ENCODE data around the gene RYR2. TPM values are rescaled to one million over a fixed set of nuclear protein-coding genes. Genes with fewer than 3 reads are reported as not detected.

The RYR2 gene
- total and polyA plus RNA-seq, 9 of the 15 experiments (the other 6 are each of a cell fraction or from before 2014, with no cell fraction given), result 0.03 to 0.42 (median 0.14) TPM

DNA sequence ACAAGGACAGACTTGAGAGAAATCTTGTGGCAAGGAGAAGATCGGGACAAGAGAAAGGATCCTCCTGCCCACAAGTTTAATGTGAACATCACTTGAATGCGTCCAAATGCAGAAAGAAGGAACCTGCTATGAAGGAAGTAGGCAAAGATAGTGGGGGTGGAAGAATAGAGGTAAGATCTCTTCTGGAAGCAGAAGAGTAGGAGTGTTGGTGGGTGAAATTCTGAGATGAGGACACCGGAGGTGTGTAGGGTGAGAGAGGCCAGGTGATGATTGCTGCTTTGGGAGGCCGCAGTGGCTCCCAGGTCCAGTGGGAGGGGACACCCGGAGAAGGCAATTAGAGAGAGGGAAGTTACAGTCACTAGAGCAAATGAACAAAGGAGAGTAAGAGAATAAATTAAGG, 6.8 kb downstream of the RYR2 start:
- H3K79me2 ChIP-seq (ENCODE audit: control insufficient read depth, insufficient read depth, low read length), result no peaks in the 10 kb centered on the region
- no peaks in the 10 kb centered on the region for H3K4me1 ChIP-seq (replicated peaks in 1 of 2; ENCODE audit: control insufficient read depth in 2 of 2, insufficient read depth in 2 of 2, low read length in 2 of 2)
- ChIA-PET POLR2A (interaction anchor here (0.8 kb wide), 1 partner anchor 66 kb away, joined by 3 read pairs; no protein-coding TSS in a partner anchor), CTCF (ENCODE audit: low intra/inter-chr PET ratio) (no interaction called here)
- in situ Hi-C loops (cut with MboI), result no loop called here
- H3K4me2 ChIP-seq (ENCODE audit: insufficient read depth, low read length), result no peak overlapping the region
- no peak overlapping the region for H3K4me3 ChIP-seq
- no peaks in the 10 kb centered on the region for H3K36me3 ChIP-seq (ENCODE audit: control insufficient read depth, insufficient read depth, low read length)
- peaks cover 2 to 16% of the 10 kb centered on the region in 2 experiments for H3K27me3 ChIP-seq (ENCODE audit: control insufficient read depth in 2 of 2, insufficient read depth in 2 of 2, low read length in 2 of 2)
- ATAC-seq (no peak), DNase-seq (ENCODE audit: extremely low read depth in 1 of 4, low spot score in 3 of 4) (no peak), FAIRE-seq (no peak)
- H3K9ac ChIP-seq (ENCODE audit: insufficient read depth in 1 of 2, low read depth in 2 of 2, low read length in 2 of 2), result no peak overlapping the region
- no peaks in the 10 kb centered on the region for H3K9me3 ChIP-seq (replicated peaks; ENCODE audit: control insufficient read depth, insufficient read depth, low read depth, low read length)
- no peaks in the 10 kb centered on the region for H3K9me1 ChIP-seq (ENCODE audit: control insufficient read depth, insufficient read depth, low read length)
- WGBS (ENCODE audit: insufficient coverage, low coverage, missing lambda C conversion rate), result 0% methylated on average over 5 of the region's 5 CpGs
- no TSS peak for BruUV-seq (replicated peaks)
- no peaks in the 10 kb centered on the region for H4K20me1 ChIP-seq (replicated peaks; ENCODE audit: control insufficient read depth, insufficient read depth, low read length)
- H3K27ac ChIP-seq (ENCODE audit: extremely low read depth, low read depth, low read length), result no peak overlapping the region
- H2AFZ ChIP-seq (ENCODE audit: low read depth, low read length), result no peak overlapping the region
- intact Hi-C loops (cut with micrococcal nuclease), result loop anchor here (10.0 kb wide), 1 partner anchor 294 kb away; no protein-coding TSS in a partner anchor
- no peak for TF ChIP-seq SETDB1 (IDR thresholded peaks at IDR 0.05; ENCODE audit: low read length)
- no peak for TF ChIP-seq MTA1 (IDR thresholded peaks at IDR 0.05; ENCODE audit: borderline replicate concordance)
- TF ChIP-seq, protein P1, sequence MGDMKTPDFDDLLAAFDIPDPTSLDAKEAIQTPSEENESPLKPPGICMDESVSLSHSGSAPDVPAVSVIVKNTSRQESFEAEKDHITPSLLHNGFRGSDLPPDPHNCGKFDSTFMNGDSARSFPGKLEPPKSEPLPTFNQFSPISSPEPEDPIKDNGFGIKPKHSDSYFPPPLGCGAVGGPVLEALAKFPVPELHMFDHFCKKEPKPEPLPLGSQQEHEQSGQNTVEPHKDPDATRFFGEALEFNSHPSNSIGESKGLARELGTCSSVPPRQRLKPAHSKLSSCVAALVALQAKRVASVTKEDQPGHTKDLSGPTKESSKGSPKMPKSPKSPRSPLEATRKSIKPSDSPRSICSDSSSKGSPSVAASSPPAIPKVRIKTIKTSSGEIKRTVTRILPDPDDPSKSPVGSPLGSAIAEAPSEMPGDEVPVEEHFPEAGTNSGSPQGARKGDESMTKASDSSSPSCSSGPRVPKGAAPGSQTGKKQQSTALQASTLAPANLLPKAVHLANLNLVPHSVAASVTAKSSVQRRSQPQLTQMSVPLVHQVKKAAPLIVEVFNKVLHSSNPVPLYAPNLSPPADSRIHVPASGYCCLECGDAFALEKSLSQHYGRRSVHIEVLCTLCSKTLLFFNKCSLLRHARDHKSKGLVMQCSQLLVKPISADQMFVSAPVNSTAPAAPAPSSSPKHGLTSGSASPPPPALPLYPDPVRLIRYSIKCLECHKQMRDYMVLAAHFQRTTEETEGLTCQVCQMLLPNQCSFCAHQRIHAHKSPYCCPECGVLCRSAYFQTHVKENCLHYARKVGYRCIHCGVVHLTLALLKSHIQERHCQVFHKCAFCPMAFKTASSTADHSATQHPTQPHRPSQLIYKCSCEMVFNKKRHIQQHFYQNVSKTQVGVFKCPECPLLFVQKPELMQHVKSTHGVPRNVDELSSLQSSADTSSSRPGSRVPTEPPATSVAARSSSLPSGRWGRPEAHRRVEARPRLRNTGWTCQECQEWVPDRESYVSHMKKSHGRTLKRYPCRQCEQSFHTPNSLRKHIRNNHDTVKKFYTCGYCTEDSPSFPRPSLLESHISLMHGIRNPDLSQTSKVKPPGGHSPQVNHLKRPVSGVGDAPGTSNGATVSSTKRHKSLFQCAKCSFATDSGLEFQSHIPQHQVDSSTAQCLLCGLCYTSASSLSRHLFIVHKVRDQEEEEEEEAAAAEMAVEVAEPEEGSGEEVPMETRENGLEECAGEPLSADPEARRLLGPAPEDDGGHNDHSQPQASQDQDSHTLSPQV (IDR thresholded peaks at IDR 0.05), result no peak
- no peak for TF ChIP-seq HOXB6 (CRISPR knock-in tag; IDR thresholded peaks at IDR 0.05; ENCODE audit: borderline replicate concordance)
- TF ChIP-seq TCF7L2 (IDR thresholded peaks at IDR 0.05; ENCODE audit: low read depth, low read length), result no peak
- TF ChIP-seq MED1 (CRISPR knock-in tag; IDR thresholded peaks at IDR 0.05; ENCODE audit: borderline replicate concordance), result no peak
- TF ChIP-seq, protein P2, sequence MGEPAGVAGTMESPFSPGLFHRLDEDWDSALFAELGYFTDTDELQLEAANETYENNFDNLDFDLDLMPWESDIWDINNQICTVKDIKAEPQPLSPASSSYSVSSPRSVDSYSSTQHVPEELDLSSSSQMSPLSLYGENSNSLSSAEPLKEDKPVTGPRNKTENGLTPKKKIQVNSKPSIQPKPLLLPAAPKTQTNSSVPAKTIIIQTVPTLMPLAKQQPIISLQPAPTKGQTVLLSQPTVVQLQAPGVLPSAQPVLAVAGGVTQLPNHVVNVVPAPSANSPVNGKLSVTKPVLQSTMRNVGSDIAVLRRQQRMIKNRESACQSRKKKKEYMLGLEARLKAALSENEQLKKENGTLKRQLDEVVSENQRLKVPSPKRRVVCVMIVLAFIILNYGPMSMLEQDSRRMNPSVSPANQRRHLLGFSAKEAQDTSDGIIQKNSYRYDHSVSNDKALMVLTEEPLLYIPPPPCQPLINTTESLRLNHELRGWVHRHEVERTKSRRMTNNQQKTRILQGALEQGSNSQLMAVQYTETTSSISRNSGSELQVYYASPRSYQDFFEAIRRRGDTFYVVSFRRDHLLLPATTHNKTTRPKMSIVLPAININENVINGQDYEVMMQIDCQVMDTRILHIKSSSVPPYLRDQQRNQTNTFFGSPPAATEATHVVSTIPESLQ (CRISPR knock-in tag; IDR thresholded peaks at IDR 0.05), result no peak
- no peak for TF ChIP-seq NFXL1 (CRISPR knock-in tag; IDR thresholded peaks at IDR 0.05)
- TF ChIP-seq, protein P3, sequence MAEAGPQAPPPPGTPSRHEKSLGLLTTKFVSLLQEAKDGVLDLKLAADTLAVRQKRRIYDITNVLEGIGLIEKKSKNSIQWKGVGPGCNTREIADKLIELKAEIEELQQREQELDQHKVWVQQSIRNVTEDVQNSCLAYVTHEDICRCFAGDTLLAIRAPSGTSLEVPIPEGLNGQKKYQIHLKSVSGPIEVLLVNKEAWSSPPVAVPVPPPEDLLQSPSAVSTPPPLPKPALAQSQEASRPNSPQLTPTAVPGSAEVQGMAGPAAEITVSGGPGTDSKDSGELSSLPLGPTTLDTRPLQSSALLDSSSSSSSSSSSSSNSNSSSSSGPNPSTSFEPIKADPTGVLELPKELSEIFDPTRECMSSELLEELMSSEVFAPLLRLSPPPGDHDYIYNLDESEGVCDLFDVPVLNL (CRISPR knock-in tag; IDR thresholded peaks at IDR 0.05; ENCODE audit: low read depth), result no peak
- TF ChIP-seq, protein P4, sequence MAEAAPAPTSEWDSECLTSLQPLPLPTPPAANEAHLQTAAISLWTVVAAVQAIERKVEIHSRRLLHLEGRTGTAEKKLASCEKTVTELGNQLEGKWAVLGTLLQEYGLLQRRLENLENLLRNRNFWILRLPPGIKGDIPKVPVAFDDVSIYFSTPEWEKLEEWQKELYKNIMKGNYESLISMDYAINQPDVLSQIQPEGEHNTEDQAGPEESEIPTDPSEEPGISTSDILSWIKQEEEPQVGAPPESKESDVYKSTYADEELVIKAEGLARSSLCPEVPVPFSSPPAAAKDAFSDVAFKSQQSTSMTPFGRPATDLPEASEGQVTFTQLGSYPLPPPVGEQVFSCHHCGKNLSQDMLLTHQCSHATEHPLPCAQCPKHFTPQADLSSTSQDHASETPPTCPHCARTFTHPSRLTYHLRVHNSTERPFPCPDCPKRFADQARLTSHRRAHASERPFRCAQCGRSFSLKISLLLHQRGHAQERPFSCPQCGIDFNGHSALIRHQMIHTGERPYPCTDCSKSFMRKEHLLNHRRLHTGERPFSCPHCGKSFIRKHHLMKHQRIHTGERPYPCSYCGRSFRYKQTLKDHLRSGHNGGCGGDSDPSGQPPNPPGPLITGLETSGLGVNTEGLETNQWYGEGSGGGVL (CRISPR knock-in tag; IDR thresholded peaks at IDR 0.05), result no peak
- TF ChIP-seq CHD1 (IDR thresholded peaks at IDR 0.05; ENCODE audit: low read length), result no peak
